Panc1 (cell line): ENCODE data around the gene CHDH. TPM values are rescaled to one million over a fixed set of nuclear protein-coding genes. Genes with fewer than 3 reads are reported as not detected.

Experiments used
- ATAC-seq: fragments of 200-7000 bp; cut with Tn5 transposase; 2 replicates; pipeline ENCODE4 v1.9.1; 2020; ENCODE audit warnings: mild to moderate bottlenecking, moderate library complexity
- BruUV-seq: library from RNA; stranded (reverse); fragments of 400-500 nt; replicated peaks from 2 replicates; lab custom pipeline; 2021; lab: Mats Ljungman, UMichigan
- CTCF ChIA-PET: fragments of 300-600 bp; sonication (Branson Sonifier 250); formaldehyde crosslinking; loops from one replicate; lab custom pipeline; 2022; ENCODE audit warnings: antibody characterized with exemption; lab: Charles Lee
- POLR2A ChIA-PET: fragments of 300-600 bp; sonication (Branson Sonifier 250); formaldehyde crosslinking; loops from one replicate; lab custom pipeline; 2022; ENCODE audit warnings: antibody characterized with exemption; lab: Charles Lee
- DNase-seq: peaks from one replicate; pipeline ENCODE4 v3.0.0-alpha.2; 2010; ENCODE audit warnings: low read depth, low spot score
- H3K27ac ChIP-seq: 2 replicates; pipeline ENCODE4 v1.5.1; 2011; ENCODE audit warnings: mild to moderate bottlenecking, low read length, inconsistent platforms
- H3K27me3 ChIP-seq: fragments of 200-500 bp; sonication (Bioruptor generic); 2 replicates; pipeline ENCODE4 v1.6.0; 2014; ENCODE audit warnings: low read length, inconsistent platforms; ENCODE audit not compliant: control insufficient read depth, insufficient read depth
- H3K36me3 ChIP-seq: fragments of 200-500 bp; sonication (Bioruptor generic); 2 replicates; pipeline ENCODE4 v1.5.1; 2014; ENCODE audit warnings: inconsistent platforms, mild to moderate bottlenecking, low read length, moderate library complexity; ENCODE audit not compliant: control insufficient read depth, insufficient read depth
- H3K4me1 ChIP-seq: 2 replicates; pipeline ENCODE4 v1.5.1; 2011; ENCODE audit warnings: inconsistent platforms, mild to moderate bottlenecking, low read length, moderate library complexity; ENCODE audit not compliant: control insufficient read depth, insufficient read depth
- H3K4me3 ChIP-seq, 2 experiments: 2 replicates each; pipeline ENCODE4 v1.5.1; 2011 to 2012; ENCODE audit warnings: low read depth in 2 of 2, low read length in 2 of 2, mild to moderate bottlenecking in 2 of 2, inconsistent platforms in 1 of 2, moderate library complexity in 1 of 2
- H3K9me3 ChIP-seq: fragments of 200-500 bp; sonication (Bioruptor generic); 2 replicates; pipeline ENCODE4 v1.5.1; 2014; ENCODE audit warnings: low read depth, mild to moderate bottlenecking, inconsistent platforms, low read length, moderate library complexity; ENCODE audit not compliant: control insufficient read depth, insufficient read depth
- CTCF ChIP-seq: fragments of 450-650 bp; IDR thresholded peaks from 2 replicates; pipeline ENCODE4 v1.5.1; 2017; ENCODE audit warnings: mild to moderate bottlenecking
- POLR2AphosphoS5 ChIP-seq: IDR thresholded peaks from 2 replicates; pipeline ENCODE4 v1.6.1; 2012; ENCODE audit warnings: mild to moderate bottlenecking, low read depth, low read length, moderate library complexity
- REST ChIP-seq, 2 experiments: IDR thresholded peaks; 2 replicates each; pipeline ENCODE4 v1.6.1; 2011 to 2012; ENCODE audit warnings: low read depth in 2 of 2, control low read depth in 1 of 2, low read length in 1 of 2, mild to moderate bottlenecking in 1 of 2, moderate library complexity in 1 of 2; ENCODE audit not compliant: insufficient read depth in 1 of 2
- SIN3A ChIP-seq: IDR thresholded peaks from 2 replicates; pipeline ENCODE4 v1.6.1; 2012; ENCODE audit warnings: low read depth, mild to moderate bottlenecking, low read length, moderate library complexity, borderline replicate concordance; ENCODE audit not compliant: insufficient read depth
- TCF7L2 ChIP-seq: IDR thresholded peaks from 2 replicates; pipeline ENCODE4 v1.6.1; 2011; ENCODE audit warnings: mild to moderate bottlenecking, low read depth, low read length, inconsistent platforms
- in situ Hi-C: cut with HindIII; loops from 2 replicates; pipeline ENCODE4 v1.10.0; 2016; ENCODE audit warnings: low sequenced_read_pairs, low pct_unique_long_range_greater_than_20kb
- intact Hi-C: fragments of 100-400 bp; cut with micrococcal nuclease; formaldehyde crosslinking; loops from one replicate; pipeline ENCODE4 v1.10.0; 2022; ENCODE audit not compliant: unreplicated experiment
- total RNA-seq: library from RNA; stranded (reverse); gene quantifications from one replicate; pipeline ENCODE4 v1.2.1, GENCODE V29; 2021; ENCODE audit not compliant: unreplicated experiment

Gene CHDH
- total RNA-seq, 1 experiment from 2014 or later = 24.1 TPM

- no peak for DNase-seq
Observed at GRCh38 chr3:53821631-53822121, 24.5 kb downstream of the CHDH start.

DNA sequence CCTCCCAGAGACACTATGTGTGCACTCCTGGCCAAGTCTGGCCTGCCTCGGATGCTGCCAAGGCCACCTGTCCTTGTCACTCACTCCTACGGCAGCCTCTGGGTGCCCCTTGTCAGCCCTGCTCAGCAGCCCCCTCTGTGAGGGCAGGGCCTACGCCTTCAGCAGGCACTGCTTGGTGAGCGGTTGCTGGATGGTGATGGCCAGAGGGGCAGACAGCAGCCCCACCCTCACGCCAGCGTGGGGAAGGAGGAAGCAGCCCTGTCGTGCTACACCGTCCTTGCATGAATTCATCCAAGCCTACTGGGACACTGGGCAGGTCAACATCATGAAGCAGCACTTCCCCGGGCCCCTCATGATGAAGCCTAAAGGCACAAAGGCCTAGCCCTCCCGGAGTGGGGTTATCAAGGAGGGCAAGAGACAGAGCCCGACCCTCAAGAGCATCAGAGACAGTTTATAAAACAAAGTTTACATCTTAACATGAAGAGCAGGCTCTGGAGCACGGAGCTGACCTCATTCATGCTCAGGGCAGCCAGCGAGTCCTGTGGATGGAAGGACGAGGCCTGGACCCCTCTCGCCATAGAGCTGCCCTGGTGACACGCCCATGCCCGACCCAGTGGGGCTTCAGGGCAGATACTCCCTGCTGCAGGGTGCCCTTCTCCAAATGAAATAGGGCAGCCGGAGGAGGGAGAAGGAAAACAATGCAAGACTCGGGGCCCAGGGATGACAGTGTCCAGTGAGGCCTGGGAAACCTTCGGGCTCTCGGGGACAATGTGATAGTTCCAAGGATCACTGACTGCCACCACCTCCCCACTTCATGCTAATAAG, 25.3 kb downstream of the CHDH start:
- POLR2A ChIA-PET = no interaction called here
- intact Hi-C loops = no loop called here
- BruUV-seq = no TSS peak
- TF ChIP-seq POLR2AphosphoS5 (no peak), SIN3A (no peak), TCF7L2 (no peak), REST (IDR thresholded peaks at IDR 0.05; ENCODE audit: insufficient read depth in 1 of 2, low read depth in 2 of 2, low read length in 1 of 2) (no peak)

More at GRCh38 chr3:53821631-53822121, 24.5 kb downstream of the CHDH start:
- POLR2A ChIA-PET = no interaction called here
- intact Hi-C loops (no loop called here), in situ Hi-C loops (no loop called here)
- Histone ChIP-seq H3K9me3 (no peaks in the 10 kb centered on the region), H3K4me3 (no peak overlapping the region), H3K27me3 (no peaks in the 10 kb centered on the region), H3K36me3 (peaks cover 2% of the 10 kb centered on the region; the same call in 1 of the 2 replicates), H3K27ac (no peak overlapping the region), H3K4me1 (no peaks in the 10 kb centered on the region)
- TF ChIP-seq CTCF (no peak), POLR2AphosphoS5 (no peak), SIN3A (no peak), TCF7L2 (no peak), REST (IDR thresholded peaks at IDR 0.05; ENCODE audit: insufficient read depth in 1 of 2, low read depth in 2 of 2, low read length in 1 of 2) (no peak)
- CTCF ChIA-PET = no interaction called here
- BruUV-seq = no TSS peak
- ATAC-seq = peak; percentile 15; the same call in 1 of the 2 replicates

More for the DNA sequence above, 25.3 kb downstream of the CHDH start:
- no peaks in the 10 kb centered on the region for H3K27me3 ChIP-seq
- no peak overlapping the region for H3K27ac ChIP-seq
- H3K4me3 ChIP-seq = no peak overlapping the region
- CTCF ChIA-PET = no interaction called here
- DNase-seq (no peak), ATAC-seq (no peak)
- in situ Hi-C loops = no loop called here
- H3K4me1 ChIP-seq = no peaks in the 10 kb centered on the region
- H3K36me3 ChIP-seq = peaks cover 2% of the 10 kb centered on the region; the same call in 1 of the 2 replicates
- no peaks in the 10 kb centered on the region for H3K9me3 ChIP-seq
